Stimulated activated CD4-positive, alpha-beta T cell treated with anti-CD3 and anti-CD28 coated beads, TNF-alpha, amount 100 ng/mL, for 24 hours (primary cell): Measurements from ENCODE around the gene MAN2A1.
"Not testable (repeated sequence)": the region's sequence is repeated elsewhere in the genome, so short reads cannot be mapped to it uniquely, and the experiment has no call there.

Experiments
- DNase-seq, 3 experiments: peaks; one replicate each; pipeline ENCODE4 v3.0.0-alpha.2; 2020; ENCODE audit warnings: low read depth in 3 of 3

The MAN2A1 gene

DNA sequence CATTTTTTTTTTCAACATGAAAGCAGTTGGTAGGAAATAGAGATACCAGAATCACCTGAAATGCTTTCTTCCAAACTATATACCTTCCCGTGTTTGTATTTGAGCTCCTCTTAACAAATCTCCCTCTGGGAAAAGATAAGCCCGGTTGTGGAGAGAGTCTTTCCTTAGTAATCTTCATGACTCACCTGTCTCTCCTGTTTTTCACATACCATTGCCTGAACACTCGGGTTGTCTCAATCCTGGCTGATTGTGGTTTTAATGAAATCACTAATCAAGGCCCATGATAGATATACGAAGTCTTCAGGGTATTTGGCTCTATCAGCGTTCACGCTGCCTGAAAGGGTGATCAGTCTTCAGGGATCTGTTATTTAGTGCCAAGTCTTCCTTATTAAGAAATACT, 136.7 kb downstream of the MAN2A1 start:
- no peak for DNase-seq

DNA sequence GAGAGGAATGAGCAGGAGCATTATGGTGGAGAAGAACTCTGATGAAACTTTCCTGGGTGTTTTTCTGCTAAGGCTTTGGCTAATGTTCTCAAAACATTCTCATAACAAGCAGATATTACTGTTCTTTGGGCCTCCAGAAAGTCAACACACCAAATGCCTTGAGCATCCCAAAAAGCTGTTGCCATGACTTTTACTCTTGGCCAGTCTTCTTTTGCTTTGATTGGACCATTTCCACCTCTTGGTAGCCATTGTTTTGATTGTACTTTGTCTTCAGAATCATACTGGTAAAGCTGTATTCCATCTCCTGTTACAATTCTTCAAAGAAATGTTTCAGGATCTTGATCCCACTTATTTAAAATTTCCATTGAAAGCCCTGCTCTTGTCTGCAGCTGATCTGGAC, 139.6 kb downstream of the MAN2A1 start:
- no peak for DNase-seq

DNA sequence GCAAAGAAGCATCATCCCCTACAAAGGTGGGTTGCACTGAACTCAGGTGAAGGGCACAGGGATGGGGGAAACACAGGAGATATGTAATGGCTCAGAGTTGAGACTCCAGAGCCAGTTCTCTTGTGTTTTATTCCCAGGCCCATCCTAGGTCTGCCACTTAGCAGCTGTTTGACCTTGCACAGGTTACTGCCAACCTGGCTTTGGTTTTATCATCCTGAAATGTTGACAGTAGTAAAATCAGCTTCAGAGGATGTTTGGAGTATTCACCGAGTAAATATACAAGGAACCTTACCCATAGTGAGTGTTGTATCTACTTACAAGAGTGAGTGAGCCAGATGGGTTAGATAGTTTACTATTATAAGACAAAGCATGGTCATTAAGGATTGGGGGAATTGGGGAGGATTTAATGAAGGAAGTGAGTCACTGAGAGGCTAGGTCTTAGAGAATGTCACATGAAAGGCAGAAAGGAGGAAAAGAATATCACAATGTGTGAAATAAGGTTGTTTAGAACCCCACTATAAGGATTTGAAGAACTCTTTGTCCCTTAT, 141.3 kb downstream of the MAN2A1 start:
- no peak for DNase-seq

DNA sequence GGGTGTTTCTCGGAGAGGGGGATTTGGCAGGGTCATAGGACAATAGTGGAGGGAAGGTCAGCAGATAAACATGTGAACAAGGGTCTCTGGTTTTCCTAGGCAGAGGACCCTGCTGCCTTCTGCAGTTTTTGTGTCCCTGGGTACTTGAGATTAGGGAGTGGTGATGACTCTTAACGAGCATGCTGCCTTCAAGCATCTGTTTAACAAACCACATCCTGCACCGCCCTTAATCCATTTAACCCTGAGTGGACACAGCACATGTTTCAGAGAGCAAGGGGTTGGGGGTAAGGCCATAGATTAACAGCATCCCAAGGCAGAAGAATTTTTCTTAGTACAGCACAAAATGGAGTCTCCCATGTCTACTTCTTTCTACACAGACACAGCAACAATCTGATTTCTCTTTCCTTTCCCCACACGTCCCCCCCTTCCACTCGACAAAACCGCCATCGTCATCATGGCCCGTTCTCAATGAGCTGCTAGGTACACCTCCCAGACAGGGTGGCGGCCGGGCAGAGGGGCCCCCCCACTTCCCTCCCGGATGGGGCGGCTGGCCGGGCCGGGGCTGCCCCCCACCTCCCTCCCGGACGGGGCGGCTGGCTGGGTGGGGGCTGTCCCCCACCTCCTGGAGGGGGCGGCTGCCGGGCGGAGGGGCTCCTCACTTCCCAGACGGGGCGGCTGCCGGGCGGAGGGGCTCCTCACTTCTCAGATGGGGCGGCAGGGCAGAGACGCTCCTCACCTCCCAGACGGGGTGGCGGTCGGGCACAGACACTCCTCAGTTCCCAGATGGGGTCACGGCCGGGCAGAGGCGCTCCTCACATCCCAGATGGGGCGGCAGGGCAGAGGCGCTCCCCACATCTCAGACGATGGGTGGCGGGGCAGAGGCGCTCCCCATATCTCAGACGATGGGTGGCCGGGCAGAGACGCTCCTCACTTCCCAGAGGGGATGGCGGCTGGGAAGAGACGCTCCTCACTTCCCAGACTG, 142.8 kb downstream of the MAN2A1 start:
- not testable (repeated sequence) for DNase-seq

DNA sequence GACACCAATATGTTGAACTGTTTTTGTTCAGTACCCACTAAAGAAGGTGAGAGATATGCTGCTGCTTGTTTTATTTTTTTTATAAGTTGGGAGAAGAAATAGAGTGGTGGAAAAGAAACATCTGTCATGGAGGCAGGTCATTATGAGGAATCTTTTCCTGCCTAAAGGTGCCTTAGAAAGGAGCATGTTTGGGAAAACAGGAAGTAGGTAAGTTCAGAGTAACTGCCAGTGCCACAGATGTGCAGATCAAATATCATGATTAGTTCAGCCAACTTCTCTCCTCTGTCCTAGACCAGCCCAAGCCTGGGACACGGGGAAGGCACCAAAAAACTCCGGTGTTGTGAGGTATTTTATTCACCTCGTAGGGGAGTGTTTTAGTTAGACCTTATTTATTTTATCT, 144.2 kb downstream of the MAN2A1 start:
- no peak for DNase-seq

DNA sequence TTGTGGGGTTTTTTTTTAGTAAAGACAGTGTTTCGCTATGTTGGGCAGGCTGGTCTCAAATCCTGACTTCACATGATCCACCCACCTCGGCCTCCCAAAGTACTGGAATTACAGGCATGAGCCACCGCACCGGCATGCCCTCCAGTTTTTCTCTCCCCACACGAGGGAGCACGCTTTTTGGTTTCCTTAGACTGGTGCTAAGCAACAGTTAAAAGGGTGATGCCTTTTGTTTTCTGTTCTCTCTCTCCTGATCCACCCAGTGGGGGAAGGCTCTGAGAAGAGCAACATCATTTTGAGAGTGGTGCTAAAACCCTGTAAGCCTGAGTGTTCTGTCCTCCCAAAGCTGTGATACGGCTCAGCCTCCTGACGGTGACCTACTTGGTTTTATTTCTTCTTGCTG, 146.6 kb downstream of the MAN2A1 start:
- no peak for DNase-seq

DNA sequence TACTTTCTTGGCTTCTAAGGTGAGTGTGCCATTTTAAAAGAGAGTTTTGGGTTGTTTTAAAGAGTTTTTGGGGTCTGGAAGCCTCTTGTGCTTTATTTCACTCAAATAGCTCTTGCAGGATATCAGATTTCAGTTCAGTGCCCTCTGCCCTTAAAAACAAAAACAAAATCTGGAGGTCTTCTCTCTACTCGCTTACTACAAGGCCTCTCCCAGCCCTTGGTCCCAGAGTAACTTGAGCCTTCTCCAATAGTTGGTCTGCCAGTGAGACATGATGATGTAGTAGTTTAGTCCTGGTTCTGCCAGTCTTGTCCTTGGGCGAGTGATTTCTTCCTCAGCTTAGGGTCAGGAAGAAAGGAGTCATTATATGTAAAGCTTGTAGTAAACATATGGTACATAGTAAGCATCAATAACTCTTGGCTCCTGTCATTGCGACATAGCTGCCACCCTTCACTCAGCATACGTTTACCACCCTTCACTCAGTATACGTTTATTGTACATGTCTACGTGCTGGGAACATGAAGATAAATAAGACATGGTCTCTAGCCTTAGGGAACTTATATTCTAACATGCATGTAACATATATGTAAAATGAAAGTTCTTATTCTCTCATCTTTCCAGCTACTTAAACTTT, 147.6 kb downstream of the MAN2A1 start:
- no peak for DNase-seq

DNA sequence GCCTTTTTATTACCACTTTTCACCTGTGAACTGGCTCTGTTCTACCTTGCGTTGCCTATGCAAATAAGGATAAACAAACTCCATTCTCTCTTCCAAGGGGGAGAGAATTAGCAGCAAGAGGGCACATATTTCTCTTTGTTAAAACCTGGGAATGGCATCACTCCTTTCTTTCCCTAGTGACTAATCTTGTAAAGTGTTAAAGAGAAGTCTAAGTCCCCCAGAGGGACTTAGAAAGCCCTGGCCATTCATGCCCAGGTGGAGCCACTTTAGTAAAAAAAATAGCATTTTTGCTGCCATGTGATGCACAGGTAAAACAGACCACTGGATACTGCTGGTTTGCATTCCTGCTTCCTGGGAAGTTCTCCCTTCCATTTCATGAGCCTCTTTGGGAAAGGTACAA, 148.4 kb downstream of the MAN2A1 start:
- DNase-seq: no peak

DNA sequence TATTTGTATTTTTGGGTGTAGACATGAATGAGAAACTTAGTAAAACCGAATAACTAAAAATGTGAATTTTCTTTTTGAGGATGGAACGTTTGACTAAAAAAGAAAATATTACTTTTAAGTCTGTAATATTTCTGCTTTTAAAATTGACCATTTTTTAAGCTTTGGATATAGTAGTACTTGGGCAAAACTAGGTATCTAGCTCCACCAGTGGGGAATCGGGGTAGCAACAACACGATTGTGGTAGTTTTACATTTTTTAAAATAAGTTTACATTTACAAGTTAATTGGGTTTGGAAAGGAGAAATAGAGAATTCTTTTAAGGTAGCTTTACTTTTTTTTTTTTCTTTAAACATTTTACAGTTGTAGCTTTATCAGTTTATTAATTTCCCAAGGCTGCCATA, 154.4 kb downstream of the MAN2A1 start:
- no peak for DNase-seq

DNA sequence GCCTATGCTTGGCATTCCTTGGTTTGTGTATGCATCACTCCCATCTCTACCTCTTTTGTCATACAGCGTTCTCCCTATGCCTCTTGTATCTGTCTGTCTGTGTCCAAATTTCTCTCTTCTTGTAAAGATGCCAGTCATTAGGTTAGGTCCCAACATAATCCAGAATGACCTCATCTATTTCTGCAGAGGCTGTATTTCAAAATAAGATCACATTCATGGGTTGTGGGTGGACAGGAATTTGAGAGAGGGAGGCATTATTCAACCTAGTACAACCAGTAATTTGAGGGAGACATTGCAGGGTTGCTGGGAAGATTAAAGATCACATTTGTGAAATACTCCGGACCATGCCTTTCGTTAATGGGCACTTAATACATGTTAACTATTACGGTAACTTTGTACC, 155.0 kb downstream of the MAN2A1 start:
- no peak for DNase-seq

DNA sequence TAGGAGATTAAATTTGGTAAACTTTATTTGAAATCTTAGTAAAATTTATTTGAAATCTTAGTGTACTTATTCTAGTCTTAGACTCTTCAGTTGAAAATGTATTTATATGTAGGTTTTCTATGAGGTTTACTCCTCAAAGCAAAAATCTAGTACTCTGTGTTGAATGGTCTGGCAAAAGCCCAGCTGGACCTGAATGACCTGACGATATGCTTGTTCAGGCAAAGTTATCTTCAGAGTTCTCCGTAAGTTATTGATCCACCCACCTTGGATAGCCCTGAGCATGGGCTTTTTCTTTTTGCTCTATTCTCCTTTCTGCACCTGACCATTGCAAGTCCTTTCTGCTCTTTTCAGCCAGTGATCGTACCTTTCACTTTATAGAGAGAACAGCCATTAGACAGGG, 158.4 kb downstream of the MAN2A1 start:
- DNase-seq: no peak

DNA sequence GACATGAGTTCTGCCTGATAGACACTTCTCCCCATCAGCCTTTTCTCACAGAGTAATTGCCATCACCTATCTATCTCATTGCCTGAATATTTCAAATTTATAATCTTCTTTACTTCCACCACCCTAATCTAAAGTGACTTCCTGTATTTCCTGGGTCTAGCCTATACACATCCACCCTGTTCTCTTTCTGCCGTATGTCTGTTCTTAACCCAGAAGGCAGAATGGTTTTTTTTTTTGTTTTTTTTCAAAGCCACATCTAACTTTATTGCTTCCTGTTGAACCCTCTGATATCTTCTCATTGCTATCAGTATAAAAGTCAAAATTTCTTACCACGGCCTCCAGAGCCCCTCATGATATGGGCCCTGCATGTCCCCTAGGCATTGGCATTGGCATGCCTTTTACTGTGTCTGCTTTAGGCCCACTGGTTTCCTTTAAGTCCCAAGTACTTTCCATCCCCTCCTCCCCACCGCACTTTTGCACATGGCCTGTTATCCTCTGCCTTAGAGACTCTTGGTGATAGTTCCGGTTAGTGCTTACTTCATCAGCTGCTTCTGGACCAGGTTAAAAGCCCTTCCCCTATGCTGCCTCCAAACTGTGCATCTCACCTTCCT, 159.9 kb downstream of the MAN2A1 start:
- no peak for DNase-seq

DNA sequence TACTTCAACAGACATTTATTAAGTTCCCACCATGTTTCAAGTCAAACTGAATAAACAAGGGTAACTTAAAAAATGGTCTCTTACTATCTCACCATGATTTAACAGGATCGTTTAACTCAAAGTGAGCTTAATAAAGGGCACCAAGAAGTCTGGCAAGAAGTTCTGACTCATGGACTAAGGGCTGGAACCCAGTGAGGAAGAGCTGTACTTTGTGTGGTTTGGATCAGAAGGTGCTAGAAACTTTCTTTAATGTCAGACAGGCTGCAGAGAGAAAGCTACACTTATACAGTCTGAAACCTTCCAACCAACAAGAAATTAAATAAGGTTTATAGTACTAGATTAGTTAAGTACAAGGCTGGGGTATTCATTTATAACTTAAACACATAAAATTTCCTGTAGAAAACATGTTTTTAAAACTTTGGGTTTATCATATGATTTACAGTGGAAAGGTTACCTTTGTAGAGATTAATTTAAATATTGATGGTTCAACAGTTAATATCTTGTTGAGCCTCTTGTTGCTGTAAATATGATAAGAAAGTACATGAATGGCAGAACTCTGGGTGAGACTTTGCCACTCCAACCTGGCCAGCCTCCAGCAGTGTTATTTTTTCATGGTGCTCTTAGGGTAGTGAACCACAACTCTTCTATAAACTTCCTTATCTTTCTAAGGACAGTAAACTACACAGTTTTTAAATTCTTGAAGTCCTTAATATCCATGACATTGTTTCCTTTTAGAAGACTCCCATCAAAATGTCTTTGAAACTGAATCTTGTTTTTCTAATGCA, 162.8 kb downstream of the MAN2A1 start:
- no peak for DNase-seq

DNA sequence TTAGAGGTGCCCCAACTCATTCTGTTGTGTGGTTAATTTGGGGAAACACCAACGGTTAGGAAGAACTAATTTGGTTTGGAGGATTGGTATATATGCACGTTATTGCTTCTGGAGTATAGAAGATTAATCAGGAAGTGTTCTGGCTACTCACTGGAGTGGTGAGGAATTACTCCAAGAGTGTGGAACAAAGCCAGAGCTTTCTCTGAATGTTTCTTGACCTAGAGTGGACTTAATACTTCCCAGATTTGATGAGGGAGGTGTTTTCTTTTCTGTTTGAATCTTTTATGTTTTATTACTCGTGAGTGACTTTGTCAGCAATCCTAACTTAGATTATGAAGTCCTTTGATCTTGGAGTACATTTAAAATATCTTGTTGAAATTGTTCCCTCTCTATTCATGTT, 163.7 kb downstream of the MAN2A1 start:
- DNase-seq: no peak

DNA sequence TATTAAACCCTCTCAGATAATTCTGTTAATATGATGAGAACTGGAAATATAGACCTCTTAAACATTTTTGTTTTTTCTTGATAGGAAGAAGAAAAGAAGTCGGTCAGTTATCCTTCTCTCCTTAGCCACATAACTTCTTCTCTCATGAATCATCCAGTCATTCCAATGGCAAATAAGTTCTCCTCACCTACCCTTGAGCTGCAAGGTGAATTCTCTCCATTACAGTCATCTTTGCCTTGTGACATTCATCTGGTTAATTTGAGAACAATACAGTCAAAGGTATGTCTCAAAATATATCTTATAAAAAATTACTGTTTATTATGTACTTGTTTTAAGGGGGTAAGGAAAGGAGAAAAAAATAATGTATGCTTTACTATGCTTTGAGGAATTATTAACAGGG, 165.3 kb downstream of the MAN2A1 start:
- DNase-seq: no peak

DNA sequence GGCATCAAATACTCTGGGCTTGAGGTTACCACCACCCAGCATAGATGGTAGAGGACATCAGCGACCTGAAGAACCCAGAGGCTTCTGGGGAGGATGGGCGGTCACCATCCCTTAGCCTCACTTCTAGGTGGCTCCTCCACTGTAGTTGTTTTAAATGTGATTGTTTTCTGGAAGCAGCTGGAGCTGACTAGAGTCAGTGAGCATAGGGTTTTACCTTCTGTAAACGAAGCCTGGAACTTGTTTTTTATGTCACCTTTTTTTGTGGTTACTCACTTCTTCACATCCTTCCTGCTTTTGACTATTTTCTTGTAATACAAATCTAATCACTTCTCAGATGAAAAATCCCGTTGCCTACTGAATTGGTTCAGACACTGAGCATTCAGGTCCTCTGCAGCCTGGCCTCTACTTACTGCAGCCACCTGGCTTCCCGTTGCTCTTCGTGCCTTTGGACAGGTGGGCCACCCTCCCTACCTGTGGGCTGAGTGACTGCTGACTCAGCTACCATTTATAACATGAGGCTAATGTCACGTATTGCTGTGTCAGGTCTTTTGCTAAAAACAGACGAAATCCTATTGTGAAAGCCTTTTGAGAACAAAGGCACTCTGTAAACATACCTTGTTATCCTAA, 167.8 kb downstream of the MAN2A1 start:
- no peak for DNase-seq

DNA sequence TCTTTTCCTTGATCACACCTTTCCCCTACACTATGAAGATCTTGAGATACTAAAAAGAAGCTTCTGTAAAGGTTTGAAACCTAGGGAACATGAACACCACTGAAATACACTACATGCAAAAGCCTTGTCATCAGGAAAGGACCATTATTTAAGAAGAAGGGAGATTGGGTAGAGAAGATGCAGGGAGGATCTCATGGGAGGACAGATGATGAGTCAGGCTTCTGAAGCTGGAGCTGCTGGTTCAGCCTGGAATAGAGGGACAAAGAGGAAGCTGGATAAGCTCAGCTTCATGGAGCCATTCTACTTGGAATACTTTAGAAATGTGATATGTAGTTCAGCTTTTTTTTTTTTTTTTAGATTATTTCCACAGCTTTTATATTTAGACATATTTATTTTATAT, 169.8 kb downstream of the MAN2A1 start:
- DNase-seq: no peak

DNA sequence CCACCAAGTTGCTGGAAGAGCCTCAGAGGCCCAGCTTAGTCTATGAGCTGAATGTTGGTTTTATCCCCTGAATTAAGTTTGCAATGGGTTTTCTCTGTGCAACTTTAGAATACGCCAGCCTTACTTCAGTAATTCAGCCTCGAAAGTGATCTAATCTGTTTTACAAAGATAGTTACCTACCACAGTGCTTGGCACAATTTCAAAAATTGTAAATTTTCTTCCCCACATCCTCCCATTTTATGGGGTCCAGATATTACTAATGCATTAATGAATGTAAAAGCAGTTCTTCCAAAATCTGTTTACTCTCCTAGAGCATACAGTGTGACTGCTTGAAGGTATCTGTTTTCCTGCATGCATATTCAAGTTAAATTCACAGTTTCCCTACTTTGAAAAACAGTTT, 172.6 kb downstream of the MAN2A1 start:
- no peak for DNase-seq

DNA sequence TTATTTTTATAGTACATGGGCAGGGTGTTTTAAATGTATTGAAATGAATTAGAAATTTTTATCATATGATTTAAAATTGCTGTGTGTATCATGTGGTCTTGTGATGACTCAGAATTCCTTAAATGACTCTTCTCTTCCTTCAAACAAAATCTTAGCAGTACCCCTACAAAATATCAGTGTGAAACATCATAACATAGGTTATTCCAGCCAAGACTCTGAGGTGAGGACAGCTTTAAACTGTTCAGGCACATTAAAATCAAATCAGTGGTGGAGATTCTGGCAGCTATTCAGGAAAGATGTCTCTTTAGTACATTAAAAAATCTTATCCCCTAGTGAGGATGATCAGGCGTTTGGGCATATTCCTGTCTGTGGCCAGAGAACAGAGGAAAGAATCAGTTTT, 174.0 kb downstream of the MAN2A1 start:
- DNase-seq: no peak

DNA sequence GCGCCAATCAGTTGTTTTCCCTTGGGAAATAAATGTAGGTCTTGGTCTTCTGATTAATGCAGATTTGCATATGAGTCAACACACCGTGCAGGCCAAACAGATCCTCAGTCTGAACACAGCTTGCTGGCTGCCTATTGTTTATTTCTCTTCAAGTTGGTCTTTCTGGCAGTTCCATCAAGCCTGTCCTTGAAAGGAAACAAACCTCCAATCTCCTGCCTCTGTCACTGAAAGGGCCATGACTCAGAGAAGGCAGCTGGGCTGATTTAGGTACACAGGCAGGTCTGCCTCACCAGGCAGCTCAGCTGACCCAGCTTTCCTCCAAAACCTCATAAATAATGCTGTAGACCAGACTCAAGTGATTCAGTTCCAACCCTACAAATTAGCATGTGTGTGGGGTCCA, 175.9 kb downstream of the MAN2A1 start:
- no peak for DNase-seq

DNA sequence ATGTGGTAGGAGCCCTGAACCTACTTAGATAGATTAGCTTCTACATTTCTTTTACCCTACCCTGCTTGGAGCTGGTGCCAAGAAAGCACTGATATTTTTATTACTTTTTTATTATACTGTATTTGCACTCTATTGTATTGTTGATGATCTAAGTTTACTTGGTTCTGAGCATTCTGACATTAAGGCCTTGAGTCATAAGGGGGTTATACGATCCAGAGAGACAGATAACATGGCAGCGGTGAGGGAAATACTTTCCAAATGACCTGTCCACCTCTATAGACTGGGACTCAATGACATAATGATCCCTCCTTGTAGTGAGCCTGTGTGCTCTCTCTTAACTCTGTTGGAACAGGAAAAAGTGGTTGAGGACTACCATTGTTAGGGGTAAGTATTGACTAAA, 176.3 kb downstream of the MAN2A1 start:
- DNase-seq: no peak
